ENCODE measurements around the gene CCL19. TPM values are rescaled to one million over a fixed set of nuclear protein-coding genes. Genes with fewer than 3 reads are reported as not detected.

The CCL19 gene
- total RNA-seq, 2 experiments from 2014 or later = not detected

- Mint-ChIP-seq H3K27ac (peak overlapping the region; percentile 85), H3K27me3 (no peaks in the 10 kb centered on the region), H3K4me1 (peaks cover 32% of the 10 kb centered on the region), H3K9me3 (peaks cover 3% of the 10 kb centered on the region), H3K4me3 (peak overlapping the region; percentile 91), H3K36me3 (peaks cover 26% of the 10 kb centered on the region)
- DNase-seq (peak; percentile 83), ATAC-seq (ENCODE audit: low read depth) (peak; percentile 63)
- POLR2A ChIA-PET = interaction anchor here (0.6 to 3.3 kb wide), 8 partner anchors 11 to 44 kb away, joined by 3 to 47 read pairs (median 4); partner anchors contain the start of genes DCTN3, GALT, IL11RA and SIGMAR1
Measured at GRCh38 chr9:34664281-34665066, 26.6 kb downstream of the CCL19 start.

- DNase-seq = no peak
- no peak for ATAC-seq (ENCODE audit: low read depth)
- Mint-ChIP-seq H3K36me3 (peaks cover 17% of the 10 kb centered on the region), H3K4me3 (peak overlapping the region; percentile 20), H3K4me1 (peaks cover 32% of the 10 kb centered on the region), H3K9me3 (no peaks in the 10 kb centered on the region), H3K27ac (peak overlapping the region; percentile 83), H3K27me3 (no peaks in the 10 kb centered on the region)
- POLR2A ChIA-PET = interaction anchor here (1.9 to 3.3 kb wide), 2 partner anchors 16 to 26 kb away, joined by 5 to 47 read pairs; partner anchors contain the start of genes GALT and SIGMAR1
Measured at GRCh38 chr9:34663303-34663605, 27.8 kb downstream of the CCL19 start.

- DNase-seq (no peak), ATAC-seq (ENCODE audit: low read depth) (no peak)
- peaks cover 32% of the 10 kb centered on the region for H3K4me1 Mint-ChIP-seq
- POLR2A ChIA-PET = interaction anchor here (1.5 to 3.3 kb wide), 3 partner anchors 11 to 25 kb away, joined by 5 to 47 read pairs (median 6); partner anchors contain the start of genes GALT, IL11RA and SIGMAR1
- H3K27ac Mint-ChIP-seq = peak within 1 kb of the TSS; percentile 83
- peak within 1 kb of the TSS; percentile 20 for H3K4me3 Mint-ChIP-seq
- peaks cover 15% of the 10 kb centered on the region for H3K36me3 Mint-ChIP-seq
- H3K27me3 Mint-ChIP-seq = no peaks in the 10 kb centered on the region
- no peaks in the 10 kb centered on the region for H3K9me3 Mint-ChIP-seq
Measured at GRCh38 chr9:34662526-34663302, 28.4 kb downstream of the CCL19 start, which contains the start of gene CCL27. Gene CCL27, minus strand, starts transcription at chr9:34662657. Its CDS starts 24 bp downstream, at chr9:34662633.

DNA sequence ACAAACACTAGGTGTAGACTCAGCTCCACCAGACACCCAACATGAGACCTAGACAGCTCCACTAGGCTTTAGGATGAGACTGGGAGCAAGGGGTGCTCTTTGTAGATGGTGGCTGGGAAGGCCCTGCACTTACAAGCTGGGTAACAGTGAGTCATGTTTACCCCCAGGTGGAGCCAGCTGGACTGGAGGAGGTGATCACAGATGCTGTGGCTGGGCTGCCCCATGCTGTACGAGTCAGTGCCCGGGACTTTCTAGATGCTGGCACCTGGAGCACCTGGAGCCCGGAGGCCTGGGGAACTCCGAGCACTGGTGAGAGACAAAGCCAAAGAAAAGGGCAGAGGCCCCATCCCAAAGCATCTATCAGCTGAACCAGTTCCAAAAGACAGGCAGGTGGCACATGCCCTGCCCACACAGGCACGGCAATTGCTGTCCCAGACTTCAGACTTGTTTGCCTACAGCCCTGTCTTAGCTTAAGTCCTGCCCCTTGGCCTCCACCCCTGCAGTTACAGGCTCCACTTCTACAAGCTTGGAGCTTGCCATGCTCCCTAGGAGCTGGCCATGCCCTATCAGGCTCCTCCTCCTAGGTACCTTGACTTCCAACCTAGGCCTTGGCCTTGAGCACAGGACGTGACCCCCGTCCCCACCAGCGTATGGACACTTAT lies 31.4 kb downstream of the CCL19 start:
- H3K4me3 Mint-ChIP-seq = no peak overlapping the region
- H3K9me3 Mint-ChIP-seq = no peaks in the 10 kb centered on the region

DNA sequence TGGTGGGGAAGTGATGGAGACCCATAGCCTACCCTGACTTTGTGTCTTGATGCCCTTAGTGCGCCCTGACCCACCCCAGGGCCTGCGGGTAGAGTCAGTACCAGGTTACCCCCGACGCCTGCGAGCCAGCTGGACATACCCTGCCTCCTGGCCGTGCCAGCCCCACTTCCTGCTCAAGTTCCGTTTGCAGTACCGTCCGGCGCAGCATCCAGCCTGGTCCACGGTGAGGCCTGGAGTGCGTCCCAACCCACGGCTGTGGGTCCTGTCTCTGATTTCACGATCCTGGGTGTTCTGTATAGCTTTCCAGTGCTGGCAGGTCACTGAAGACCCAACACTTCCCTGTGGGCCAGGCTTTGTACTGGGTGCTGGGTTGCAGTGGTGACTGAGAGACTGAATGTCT lies 32.6 kb downstream of the CCL19 start:
- DNase-seq (no peak), ATAC-seq (ENCODE audit: low read depth) (no peak)
- H3K4me1 Mint-ChIP-seq = peaks cover 16% of the 10 kb centered on the region
- POLR2A ChIA-PET = interaction anchor here (3.4 kb wide), 1 partner anchor 11 kb away, joined by 18 read pairs; the partner anchor contains the start of gene GALT
- H3K4me3 Mint-ChIP-seq = no peak overlapping the region
- no peak overlapping the region for H3K27ac Mint-ChIP-seq
- no peaks in the 10 kb centered on the region for H3K9me3 Mint-ChIP-seq
- H3K27me3 Mint-ChIP-seq = no peaks in the 10 kb centered on the region
- H3K36me3 Mint-ChIP-seq = peaks cover 7% of the 10 kb centered on the region

More for the DNA sequence above, 31.4 kb downstream of the CCL19 start:
- H3K27me3 Mint-ChIP-seq = no peaks in the 10 kb centered on the region
- POLR2A ChIA-PET = interaction anchor here (0.9 to 1.2 kb wide), 2 partner anchors 11 to 13 kb away, joined by 3 to 4 read pairs; partner anchors contain the start of gene GALT
- H3K36me3 Mint-ChIP-seq = peaks cover 9% of the 10 kb centered on the region
- no peak overlapping the region for H3K27ac Mint-ChIP-seq
- ATAC-seq (ENCODE audit: low read depth) = no peak
- peaks cover 25% of the 10 kb centered on the region for H3K4me1 Mint-ChIP-seq
- DNase-seq = no peak

- POLR2A ChIA-PET = interaction anchor here (0.6 to 3.4 kb wide), 3 partner anchors 10 to 19 kb away, joined by 3 to 18 read pairs (median 6); partner anchors contain the start of genes GALT and SIGMAR1
- peaks cover 10% of the 10 kb centered on the region for H3K36me3 Mint-ChIP-seq
Measured at GRCh38 chr9:34656992-34657391, 34.1 kb downstream of the CCL19 start.

DNA sequence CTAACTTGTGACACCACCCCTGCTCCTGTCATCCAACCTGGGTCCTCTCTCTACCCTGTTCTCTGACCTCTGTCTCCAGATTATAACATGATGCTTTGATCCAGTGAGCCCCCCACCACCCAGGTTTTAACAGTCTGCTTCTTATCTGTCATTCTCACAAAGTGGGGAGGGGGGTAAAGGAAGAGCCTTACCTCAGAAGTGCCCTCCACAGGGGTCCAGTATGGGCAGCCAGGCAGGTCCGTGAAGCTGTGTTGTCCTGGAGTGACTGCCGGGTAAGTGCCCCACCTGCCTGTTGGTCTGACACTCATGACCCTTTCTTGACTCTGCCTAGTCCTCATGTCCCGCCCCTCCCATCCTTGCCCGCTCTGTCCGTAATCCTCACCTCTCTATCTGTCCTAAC lies 35.7 kb downstream of the CCL19 start:
- no peak overlapping the region for H3K27ac Mint-ChIP-seq
- H3K4me3 Mint-ChIP-seq = no peak overlapping the region
- H3K4me1 Mint-ChIP-seq = peaks cover 12% of the 10 kb centered on the region
- POLR2A ChIA-PET = interaction anchor here (1.4 to 3.4 kb wide), 2 partner anchors 8 to 13 kb away, joined by 3 to 18 read pairs; partner anchors contain the start of gene GALT
- H3K36me3 Mint-ChIP-seq = peaks cover 4% of the 10 kb centered on the region
- ATAC-seq (ENCODE audit: low read depth) = no peak
- no peaks in the 10 kb centered on the region for H3K27me3 Mint-ChIP-seq
- H3K9me3 Mint-ChIP-seq = no peaks in the 10 kb centered on the region
- DNase-seq = no peak

More at GRCh38 chr9:34656992-34657391, 34.1 kb downstream of the CCL19 start:
- no peak for ATAC-seq (ENCODE audit: low read depth)
- no peak overlapping the region for H3K4me3 Mint-ChIP-seq
- no peaks in the 10 kb centered on the region for H3K9me3 Mint-ChIP-seq
- H3K4me1 Mint-ChIP-seq = peaks cover 13% of the 10 kb centered on the region
- H3K27ac Mint-ChIP-seq = no peak overlapping the region
- H3K27me3 Mint-ChIP-seq = no peaks in the 10 kb centered on the region
- DNase-seq = no peak

DNA sequence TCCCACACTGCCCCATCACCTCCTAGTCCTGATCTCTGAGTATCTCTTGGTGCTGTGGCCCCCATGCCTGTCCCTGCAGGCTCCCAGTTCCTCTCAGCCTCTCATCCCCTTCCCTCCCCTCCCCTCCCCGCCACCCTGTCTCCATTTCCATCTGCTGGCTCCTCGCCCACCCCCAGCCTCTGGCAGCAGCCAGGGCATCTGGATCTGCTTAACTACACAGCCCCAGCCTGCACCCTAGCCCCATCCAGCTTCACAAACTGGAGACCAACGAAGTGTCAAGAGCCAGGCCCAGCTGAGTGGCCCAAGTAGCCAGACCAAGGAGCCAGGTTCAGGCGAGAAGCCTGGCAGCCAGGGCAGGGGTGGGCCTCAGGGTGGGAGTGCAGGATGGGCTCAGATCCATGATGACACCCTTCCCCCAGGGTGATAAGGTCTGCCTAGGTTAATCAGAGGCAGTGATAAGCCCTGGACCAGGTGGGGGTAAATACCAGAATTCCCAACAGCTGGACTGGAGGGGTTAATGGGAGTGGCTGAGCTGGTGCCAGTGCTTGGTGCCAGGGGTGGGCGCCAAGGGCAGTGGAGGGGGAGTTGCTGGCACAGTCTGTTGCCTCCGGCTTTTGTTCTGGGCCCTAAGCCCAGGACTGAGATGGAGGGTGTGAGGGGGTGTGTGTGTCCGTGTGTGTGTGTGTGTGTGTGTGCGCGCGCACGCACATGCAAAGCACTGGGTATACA lies 36.6 kb downstream of the CCL19 start:
- DNase-seq (no peak), ATAC-seq (ENCODE audit: low read depth) (no peak)
- no peak overlapping the region for H3K27ac Mint-ChIP-seq
- peaks cover 14% of the 10 kb centered on the region for H3K4me1 Mint-ChIP-seq
- POLR2A ChIA-PET = interaction anchor here (1.2 to 1.4 kb wide), 3 partner anchors 10 to 17 kb away, joined by 3 to 4 read pairs (median 3); partner anchors contain the start of gene SIGMAR1
- H3K27me3 Mint-ChIP-seq = no peaks in the 10 kb centered on the region
- H3K4me3 Mint-ChIP-seq = no peak overlapping the region
- H3K9me3 Mint-ChIP-seq = no peaks in the 10 kb centered on the region
- peaks cover 5% of the 10 kb centered on the region for H3K36me3 Mint-ChIP-seq

DNA sequence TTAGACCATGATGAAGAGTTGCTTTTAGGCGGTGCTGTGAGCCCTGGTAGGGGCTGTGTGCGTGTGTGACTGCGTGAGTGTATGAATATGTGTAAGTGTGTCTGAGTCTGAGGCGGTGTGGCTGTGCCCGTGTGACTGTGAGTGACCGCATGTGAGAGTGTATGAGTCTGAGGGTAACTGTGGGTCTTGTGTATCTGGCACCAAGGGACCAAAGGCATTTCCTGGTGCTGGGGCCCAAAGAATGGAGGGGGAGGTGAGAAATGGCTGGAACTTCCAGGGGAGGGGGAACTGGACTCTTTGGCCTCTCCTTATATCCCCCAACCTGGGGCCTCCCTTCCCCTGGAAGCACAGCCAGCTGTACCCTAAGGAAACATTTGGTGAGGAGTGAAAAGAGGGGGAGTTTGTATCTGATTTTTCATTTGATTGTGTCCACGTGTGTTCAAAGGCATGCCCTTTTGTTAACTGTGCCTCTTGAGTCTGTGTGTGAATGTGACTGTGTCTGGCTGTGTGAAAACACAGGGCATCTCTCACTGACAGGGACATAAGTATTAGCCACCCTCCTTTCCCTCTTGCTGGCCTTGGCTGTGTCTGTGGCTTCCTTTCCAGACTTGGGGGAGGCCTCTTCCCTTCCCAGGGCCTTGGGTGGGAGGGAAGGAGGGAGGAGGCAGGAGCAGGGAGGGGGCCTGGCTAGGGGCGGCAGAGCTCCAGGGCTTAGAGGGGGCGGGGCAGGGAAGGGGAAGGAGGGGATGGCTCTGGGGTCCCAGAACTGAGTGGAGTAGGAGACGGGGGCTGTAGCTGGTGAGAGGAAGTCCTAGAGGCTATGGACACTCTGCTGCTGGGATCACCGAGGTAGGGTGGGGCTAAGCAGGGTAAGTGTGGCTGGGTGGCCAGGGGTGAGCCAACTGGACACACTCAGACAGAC lies 37.7 kb downstream of the CCL19 start:
- Mint-ChIP-seq H3K4me1 (peaks cover 16% of the 10 kb centered on the region), H3K27ac (no peak overlapping the region), H3K4me3 (no peak overlapping the region), H3K9me3 (no peaks in the 10 kb centered on the region), H3K27me3 (no peaks in the 10 kb centered on the region), H3K36me3 (peaks cover 11% of the 10 kb centered on the region)
- ATAC-seq (ENCODE audit: low read depth) (no peak), DNase-seq (no peak)
- POLR2A ChIA-PET = interaction anchor here (1.2 to 1.8 kb wide), 3 partner anchors 9 to 16 kb away, joined by 3 to 9 read pairs (median 4); partner anchors contain the start of gene SIGMAR1

- no peak for ATAC-seq (ENCODE audit: low read depth)
- POLR2A ChIA-PET = interaction anchor here (1.1 to 1.8 kb wide), 2 partner anchors 13 to 15 kb away, joined by 4 to 9 read pairs; partner anchors contain the start of gene SIGMAR1
- Mint-ChIP-seq H3K9me3 (no peaks in the 10 kb centered on the region), H3K4me3 (no peak overlapping the region), H3K36me3 (peaks cover 18% of the 10 kb centered on the region), H3K27me3 (no peaks in the 10 kb centered on the region), H3K4me1 (peaks cover 23% of the 10 kb centered on the region), H3K27ac (no peak overlapping the region)
- no peak for DNase-seq
Measured at GRCh38 chr9:34652602-34653000, 38.5 kb downstream of the CCL19 start.

GRCh38 chr9:34651876-34652601 lies 39.0 kb downstream of the CCL19 start, which contains the start of gene IL11RA:
Gene IL11RA, plus strand, starts transcription at chr9:34652185. Its CDS starts 3,033 bp downstream, at chr9:34655218.
- peak within 1 kb of the TSS; percentile 25 for H3K27ac Mint-ChIP-seq
- no peak within 1 kb of the TSS for H3K4me3 Mint-ChIP-seq
- peaks cover 21% of the 10 kb centered on the region for H3K36me3 Mint-ChIP-seq

More at GRCh38 chr9:34651876-34652601, 39.0 kb downstream of the CCL19 start, which contains the start of gene IL11RA:
- POLR2A ChIA-PET = interaction anchor here (1.1 to 1.8 kb wide), 3 partner anchors 10 to 14 kb away, joined by 4 to 9 read pairs (median 6); partner anchors contain the start of genes CCL27 and SIGMAR1
- Mint-ChIP-seq H3K9me3 (no peaks in the 10 kb centered on the region), H3K27me3 (no peaks in the 10 kb centered on the region), H3K4me1 (peaks cover 26% of the 10 kb centered on the region)
- DNase-seq (no peak), ATAC-seq (ENCODE audit: low read depth) (peak; percentile 23)
